OCI-LY3 (cell line): ENCODE measurements around the gene IFFO2.

Experiments used
- EZH2phosphoT487 ChIP-seq: fragments of 200-600 bp; shearing (Covaris generic); IDR thresholded peaks from 2 replicates; pipeline ENCODE4 v1.6.1; 2018; ENCODE audit warnings: antibody characterized with exemption, mixed run types, low read depth
- TF ChIP-seq, protein P1 (sequence below): fragments of 200-600, 300-600 bp; sonication (generic); IDR thresholded peaks from 2 replicates; pipeline ENCODE4 v1.5.1; 2014; ENCODE audit warnings: antibody characterized with exemption, low read length, low read depth

DNA sequence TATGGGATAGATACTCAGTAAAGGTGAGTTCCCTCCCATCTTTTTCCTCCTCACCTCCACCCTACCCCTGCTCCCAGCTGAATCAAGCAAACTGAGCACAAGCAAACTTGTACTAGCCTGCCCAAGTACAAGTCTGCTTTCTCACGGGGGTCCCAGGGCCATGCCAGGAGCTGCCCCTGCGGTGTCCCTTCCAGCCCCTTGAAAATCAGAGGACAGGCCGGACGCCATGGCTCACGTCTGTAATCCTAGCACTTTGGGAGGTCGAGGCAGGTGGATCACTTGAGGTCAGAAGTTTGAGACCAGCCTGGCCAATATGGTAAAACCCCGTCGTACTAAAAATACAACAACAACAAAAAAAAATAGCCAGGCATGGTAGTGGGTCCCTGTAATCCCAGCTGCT, 17.5 kb upstream of the IFFO2 start:
- TF ChIP-seq, protein P1, sequence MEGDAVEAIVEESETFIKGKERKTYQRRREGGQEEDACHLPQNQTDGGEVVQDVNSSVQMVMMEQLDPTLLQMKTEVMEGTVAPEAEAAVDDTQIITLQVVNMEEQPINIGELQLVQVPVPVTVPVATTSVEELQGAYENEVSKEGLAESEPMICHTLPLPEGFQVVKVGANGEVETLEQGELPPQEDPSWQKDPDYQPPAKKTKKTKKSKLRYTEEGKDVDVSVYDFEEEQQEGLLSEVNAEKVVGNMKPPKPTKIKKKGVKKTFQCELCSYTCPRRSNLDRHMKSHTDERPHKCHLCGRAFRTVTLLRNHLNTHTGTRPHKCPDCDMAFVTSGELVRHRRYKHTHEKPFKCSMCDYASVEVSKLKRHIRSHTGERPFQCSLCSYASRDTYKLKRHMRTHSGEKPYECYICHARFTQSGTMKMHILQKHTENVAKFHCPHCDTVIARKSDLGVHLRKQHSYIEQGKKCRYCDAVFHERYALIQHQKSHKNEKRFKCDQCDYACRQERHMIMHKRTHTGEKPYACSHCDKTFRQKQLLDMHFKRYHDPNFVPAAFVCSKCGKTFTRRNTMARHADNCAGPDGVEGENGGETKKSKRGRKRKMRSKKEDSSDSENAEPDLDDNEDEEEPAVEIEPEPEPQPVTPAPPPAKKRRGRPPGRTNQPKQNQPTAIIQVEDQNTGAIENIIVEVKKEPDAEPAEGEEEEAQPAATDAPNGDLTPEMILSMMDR: no peak
- TF ChIP-seq EZH2phosphoT487: no peak
